ENCODE data around the gene SLC35E2B. TPM values are rescaled to one million over a fixed set of nuclear protein-coding genes. Genes with fewer than 3 reads are reported as not detected.
A peak's percentile ranks its signal among the peaks of the same experiment; 100 is the strongest.

Gene SLC35E2B
- total and polyA plus RNA-seq, 9 donors: 24.7 to 59.2 (median 40.1) TPM

GRCh38 chr1:1614204-1614953 is 78.2 kb downstream of the SLC35E2B start:
- H3K36me3 ChIP-seq: no peaks in the 10 kb centered on the region
- H3K4me1 ChIP-seq (ENCODE audit: insufficient read depth): peaks cover 15% of the 10 kb centered on the region
- peak overlapping the region in 1 of 2 donors; percentile 100 for H3K27ac ChIP-seq
- intact Hi-C loops (cut with DNase I): no loop called here
- H3K4me3 ChIP-seq: peak overlapping the region; percentile 92
- DNase-seq: peak in 4 of 5 donors; percentile 51 to 73 (median 63)
- H3K27me3 ChIP-seq: no peaks in the 10 kb centered on the region
- no peaks in the 10 kb centered on the region for H3K9me3 ChIP-seq
- TF ChIP-seq EP300 (IDR thresholded peaks at IDR 0.05) (no peak), CTCF (IDR thresholded peaks at IDR 0.05) (no peak), POLR2A (IDR thresholded peaks at IDR 0.05) (no peak)
- WGBS, 3 donors: 2 to 11% (median 2%) methylated on average over 30 of the region's 30 CpGs

DNA sequence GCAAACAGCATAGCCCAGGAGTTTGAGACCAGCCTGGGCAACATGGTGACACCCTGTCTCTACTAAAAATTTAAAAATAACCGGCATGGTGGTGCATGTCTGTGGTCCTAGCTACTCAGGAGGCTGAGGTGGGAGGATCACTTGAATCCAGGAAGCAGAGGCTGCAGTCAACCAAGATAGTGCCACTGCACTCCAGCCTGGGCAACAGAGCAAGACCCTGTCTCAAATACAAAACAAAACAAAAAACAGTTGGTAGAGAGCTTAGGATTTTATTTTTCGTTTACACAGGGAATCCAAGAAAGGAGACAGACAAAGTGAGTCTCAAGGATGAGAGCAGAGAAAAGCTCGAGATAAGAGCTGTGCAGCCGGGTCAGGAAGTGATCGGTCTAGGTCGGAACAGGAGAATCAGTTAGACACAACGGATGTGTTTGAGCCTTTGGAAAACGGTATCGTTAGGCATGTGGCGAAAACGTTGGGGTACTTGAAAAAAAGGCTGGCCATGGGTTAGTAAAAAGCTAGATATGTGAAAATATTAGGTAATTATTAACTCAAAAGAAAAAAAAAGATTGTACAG is 79.0 kb downstream of the SLC35E2B start:
- 28 to 59% (median 33%) methylated on average over 11 of the region's 11 CpGs for WGBS, 3 donors
- no peaks in the 10 kb centered on the region for H3K27me3 ChIP-seq
- intact Hi-C loops (cut with DNase I): no loop called here
- peak overlapping the region; percentile 92 for H3K4me3 ChIP-seq
- no peaks in the 10 kb centered on the region for H3K36me3 ChIP-seq
- H3K9me3 ChIP-seq: no peaks in the 10 kb centered on the region
- no peak overlapping the region for H3K27ac ChIP-seq
- TF ChIP-seq CTCF (IDR thresholded peaks at IDR 0.05): no peak
- no peak for TF ChIP-seq POLR2A (IDR thresholded peaks at IDR 0.05)
- no peak for TF ChIP-seq EP300 (IDR thresholded peaks at IDR 0.05)
- peaks cover 15% of the 10 kb centered on the region for H3K4me1 ChIP-seq (ENCODE audit: insufficient read depth)
- no peak for DNase-seq

DNA sequence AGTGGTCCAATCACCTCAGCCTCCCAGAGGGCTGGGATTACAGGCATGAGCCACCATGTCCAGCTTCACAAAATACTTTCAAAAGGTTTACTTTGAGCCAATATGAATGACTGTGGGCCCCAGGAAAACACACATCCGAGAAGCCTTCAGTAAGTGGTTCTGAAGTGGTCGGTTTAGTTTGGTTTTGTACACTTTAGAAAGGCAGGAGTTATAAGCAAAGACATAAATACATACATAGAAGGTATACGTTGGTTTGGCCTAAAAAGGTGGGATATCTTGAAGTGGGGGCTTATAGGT is 80.5 kb downstream of the SLC35E2B start:
- Histone ChIP-seq H3K9me3 (no peaks in the 10 kb centered on the region), H3K36me3 (no peaks in the 10 kb centered on the region), H3K27me3 (no peaks in the 10 kb centered on the region), H3K4me3 (no peak overlapping the region), H3K27ac (peak overlapping the region in 1 of 2 donors; percentile 48), H3K4me1 (ENCODE audit: insufficient read depth) (peaks cover 15% of the 10 kb centered on the region)
- intact Hi-C loops (cut with DNase I): no loop called here
- DNase-seq: peak in 1 of 5 donors; percentile 8
- TF ChIP-seq POLR2A (IDR thresholded peaks at IDR 0.05) (no peak), CTCF (IDR thresholded peaks at IDR 0.05) (no peak), EP300 (IDR thresholded peaks at IDR 0.05) (no peak)
- 80 to 83% (median 82%) methylated on average over 3 of the region's 3 CpGs for WGBS, 3 donors

GRCh38 chr1:1610796-1611195 is 81.8 kb downstream of the SLC35E2B start:
- peak overlapping the region in 1 of 2 donors; percentile 48 for H3K27ac ChIP-seq

More at GRCh38 chr1:1610796-1611195, 81.8 kb downstream of the SLC35E2B start:
- H3K4me3 ChIP-seq: no peak overlapping the region
- no peaks in the 10 kb centered on the region for H3K27me3 ChIP-seq
- intact Hi-C loops (cut with DNase I): no loop called here
- H3K36me3 ChIP-seq: no peaks in the 10 kb centered on the region
- 28 to 56% (median 29%) methylated on average over 9 of the region's 9 CpGs for WGBS, 3 donors
- H3K4me1 ChIP-seq (ENCODE audit: insufficient read depth): peaks cover 9% of the 10 kb centered on the region
- no peaks in the 10 kb centered on the region for H3K9me3 ChIP-seq
- TF ChIP-seq CTCF (IDR thresholded peaks at IDR 0.05) (no peak), POLR2A (IDR thresholded peaks at IDR 0.05) (no peak), EP300 (IDR thresholded peaks at IDR 0.05) (no peak)
- no peak for DNase-seq
